ENCODE measurements around the gene MYO18A.

DNA sequence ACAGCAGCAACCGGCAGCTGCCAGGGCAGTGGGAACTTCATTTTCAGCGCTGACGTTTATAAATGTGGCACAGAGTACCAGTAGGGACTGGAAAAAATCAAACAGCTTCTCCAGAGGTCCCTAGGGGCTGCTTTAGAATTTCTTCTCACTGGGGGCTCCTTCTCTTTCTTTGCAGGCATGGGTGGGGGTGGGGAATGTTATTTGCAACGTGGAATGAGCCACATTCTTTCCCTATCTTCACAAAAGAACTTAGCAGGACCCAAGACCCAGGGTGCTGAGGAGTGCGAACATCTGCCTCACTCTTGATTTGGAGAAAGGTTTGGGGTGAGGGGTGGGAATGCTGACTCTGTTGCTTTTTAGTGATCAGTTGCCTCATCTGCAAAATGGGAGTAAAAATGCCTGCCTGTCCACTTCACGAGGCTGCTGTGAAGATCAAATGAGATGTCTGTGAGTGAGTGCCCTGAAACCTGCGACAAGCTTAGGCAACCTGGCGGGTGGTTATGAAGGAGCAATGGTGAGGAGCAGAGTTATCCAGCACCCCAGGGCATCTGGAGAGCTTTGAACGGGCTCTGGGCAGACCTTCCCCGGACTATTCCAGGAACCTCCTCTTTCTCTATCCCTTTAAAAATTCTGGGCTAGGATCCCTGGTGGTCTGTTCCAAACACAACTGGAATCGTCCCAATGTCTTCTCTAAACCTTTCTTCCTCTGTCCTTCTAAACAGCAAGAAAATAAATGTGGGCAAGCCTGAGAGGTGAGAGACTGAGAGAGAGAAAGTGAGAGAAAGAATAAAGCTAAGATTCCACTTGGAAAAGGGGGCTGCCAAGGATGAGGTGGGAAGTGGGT, 148.0 kb downstream of the MYO18A start:
- TF ChIP-seq, protein P1, sequence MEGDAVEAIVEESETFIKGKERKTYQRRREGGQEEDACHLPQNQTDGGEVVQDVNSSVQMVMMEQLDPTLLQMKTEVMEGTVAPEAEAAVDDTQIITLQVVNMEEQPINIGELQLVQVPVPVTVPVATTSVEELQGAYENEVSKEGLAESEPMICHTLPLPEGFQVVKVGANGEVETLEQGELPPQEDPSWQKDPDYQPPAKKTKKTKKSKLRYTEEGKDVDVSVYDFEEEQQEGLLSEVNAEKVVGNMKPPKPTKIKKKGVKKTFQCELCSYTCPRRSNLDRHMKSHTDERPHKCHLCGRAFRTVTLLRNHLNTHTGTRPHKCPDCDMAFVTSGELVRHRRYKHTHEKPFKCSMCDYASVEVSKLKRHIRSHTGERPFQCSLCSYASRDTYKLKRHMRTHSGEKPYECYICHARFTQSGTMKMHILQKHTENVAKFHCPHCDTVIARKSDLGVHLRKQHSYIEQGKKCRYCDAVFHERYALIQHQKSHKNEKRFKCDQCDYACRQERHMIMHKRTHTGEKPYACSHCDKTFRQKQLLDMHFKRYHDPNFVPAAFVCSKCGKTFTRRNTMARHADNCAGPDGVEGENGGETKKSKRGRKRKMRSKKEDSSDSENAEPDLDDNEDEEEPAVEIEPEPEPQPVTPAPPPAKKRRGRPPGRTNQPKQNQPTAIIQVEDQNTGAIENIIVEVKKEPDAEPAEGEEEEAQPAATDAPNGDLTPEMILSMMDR (IDR thresholded peaks at IDR 0.05) = no peak
- TF ChIP-seq EZH2phosphoT487 (IDR thresholded peaks at IDR 0.05) = no peak
